ENCODE measurements around the gene ITGA3.

Gene ITGA3

GRCh38 chr17:50078430-50078829 lies 22.5 kb downstream of the ITGA3 start:
- Histone ChIP-seq H3K4me1 (ENCODE audit: control insufficient read depth, insufficient read depth, low read length, poor library complexity, severe bottlenecking) (no peaks in the 10 kb centered on the region), H3K36me3 (ENCODE audit: control insufficient read depth, insufficient read depth, low read length) (peaks cover 12% of the 10 kb centered on the region)
- DNase-seq = no peak

GRCh38 chr17:50079334-50080095 lies 23.6 kb downstream of the ITGA3 start:
- Histone ChIP-seq H3K27ac (ENCODE audit: insufficient read depth, low read length, poor library complexity, severe bottlenecking) (no peak overlapping the region), H3K4me1 (ENCODE audit: control insufficient read depth, insufficient read depth, low read length, poor library complexity, severe bottlenecking) (no peaks in the 10 kb centered on the region), H3K27me3 (replicated peaks; ENCODE audit: control insufficient read depth, insufficient read depth, low read length, poor library complexity, severe bottlenecking) (no peaks in the 10 kb centered on the region), H3K4me3 (ENCODE audit: insufficient read depth, low read depth, low read length, poor library complexity, severe bottlenecking) (no peak overlapping the region), H3K36me3 (ENCODE audit: control insufficient read depth, insufficient read depth, low read length) (peaks cover 12% of the 10 kb centered on the region), H3K9me3 (ENCODE audit: control insufficient read depth, low read length) (no peaks in the 10 kb centered on the region)
- no peak for DNase-seq

More at GRCh38 chr17:50078430-50078829, 22.5 kb downstream of the ITGA3 start:
- no peak overlapping the region for H3K4me3 ChIP-seq (ENCODE audit: insufficient read depth, low read depth, low read length, poor library complexity, severe bottlenecking)
- no peaks in the 10 kb centered on the region for H3K27me3 ChIP-seq (replicated peaks; ENCODE audit: control insufficient read depth, insufficient read depth, low read length, poor library complexity, severe bottlenecking)
- no peak overlapping the region for H3K27ac ChIP-seq (ENCODE audit: insufficient read depth, low read length, poor library complexity, severe bottlenecking)
- no peaks in the 10 kb centered on the region for H3K9me3 ChIP-seq (ENCODE audit: control insufficient read depth, low read length)

- Histone ChIP-seq H3K27me3 (replicated peaks; ENCODE audit: control insufficient read depth, insufficient read depth, low read length, poor library complexity, severe bottlenecking) (no peaks in the 10 kb centered on the region), H3K9me3 (ENCODE audit: control insufficient read depth, low read length) (no peaks in the 10 kb centered on the region), H3K4me1 (ENCODE audit: control insufficient read depth, insufficient read depth, low read length, poor library complexity, severe bottlenecking) (no peaks in the 10 kb centered on the region), H3K36me3 (ENCODE audit: control insufficient read depth, insufficient read depth, low read length) (peaks cover 12% of the 10 kb centered on the region), H3K27ac (ENCODE audit: insufficient read depth, low read length, poor library complexity, severe bottlenecking) (no peak overlapping the region), H3K4me3 (ENCODE audit: insufficient read depth, low read depth, low read length, poor library complexity, severe bottlenecking) (no peak overlapping the region)
- DNase-seq = no peak
These were observed 24.2 kb downstream of the ITGA3 start for GRCh38 chr17:50080096-50080480.

- Histone ChIP-seq H3K27ac (ENCODE audit: insufficient read depth, low read length, poor library complexity, severe bottlenecking) (no peak overlapping the region), H3K4me1 (ENCODE audit: control insufficient read depth, insufficient read depth, low read length, poor library complexity, severe bottlenecking) (no peaks in the 10 kb centered on the region), H3K4me3 (ENCODE audit: insufficient read depth, low read depth, low read length, poor library complexity, severe bottlenecking) (no peak overlapping the region), H3K9me3 (ENCODE audit: control insufficient read depth, low read length) (no peaks in the 10 kb centered on the region), H3K36me3 (ENCODE audit: control insufficient read depth, insufficient read depth, low read length) (peaks cover 12% of the 10 kb centered on the region), H3K27me3 (replicated peaks; ENCODE audit: control insufficient read depth, insufficient read depth, low read length, poor library complexity, severe bottlenecking) (no peaks in the 10 kb centered on the region)
- no peak for DNase-seq
These were observed 24.9 kb downstream of the ITGA3 start for GRCh38 chr17:50080827-50081226.

GRCh38 chr17:50081757-50082156 lies 25.8 kb downstream of the ITGA3 start:
- peaks cover 12% of the 10 kb centered on the region for H3K36me3 ChIP-seq (ENCODE audit: control insufficient read depth, insufficient read depth, low read length)
- DNase-seq = no peak

GRCh38 chr17:50087246-50087911 lies 31.5 kb downstream of the ITGA3 start:
- peak; percentile 47 to 62 (median 51) for DNase-seq
- Histone ChIP-seq H3K27me3 (replicated peaks; ENCODE audit: control insufficient read depth, insufficient read depth, low read length, poor library complexity, severe bottlenecking) (no peaks in the 10 kb centered on the region), H3K4me3 (ENCODE audit: insufficient read depth, low read depth, low read length, poor library complexity, severe bottlenecking) (no peak overlapping the region), H3K9me3 (ENCODE audit: control insufficient read depth, low read length) (no peaks in the 10 kb centered on the region), H3K27ac (ENCODE audit: insufficient read depth, low read length, poor library complexity, severe bottlenecking) (no peak overlapping the region), H3K36me3 (ENCODE audit: control insufficient read depth, insufficient read depth, low read length) (no peaks in the 10 kb centered on the region), H3K4me1 (ENCODE audit: control insufficient read depth, insufficient read depth, low read length, poor library complexity, severe bottlenecking) (no peaks in the 10 kb centered on the region)

More at GRCh38 chr17:50081757-50082156, 25.8 kb downstream of the ITGA3 start:
- H3K27me3 ChIP-seq (replicated peaks; ENCODE audit: control insufficient read depth, insufficient read depth, low read length, poor library complexity, severe bottlenecking) = no peaks in the 10 kb centered on the region
- no peaks in the 10 kb centered on the region for H3K9me3 ChIP-seq (ENCODE audit: control insufficient read depth, low read length)
- H3K4me3 ChIP-seq (ENCODE audit: insufficient read depth, low read depth, low read length, poor library complexity, severe bottlenecking) = no peak overlapping the region
- H3K4me1 ChIP-seq (ENCODE audit: control insufficient read depth, insufficient read depth, low read length, poor library complexity, severe bottlenecking) = no peaks in the 10 kb centered on the region
- no peak overlapping the region for H3K27ac ChIP-seq (ENCODE audit: insufficient read depth, low read length, poor library complexity, severe bottlenecking)

- H3K9me3 ChIP-seq (ENCODE audit: control insufficient read depth, low read length) = no peaks in the 10 kb centered on the region
- DNase-seq = no peak
- no peaks in the 10 kb centered on the region for H3K36me3 ChIP-seq (ENCODE audit: control insufficient read depth, insufficient read depth, low read length)
- H3K27me3 ChIP-seq (replicated peaks; ENCODE audit: control insufficient read depth, insufficient read depth, low read length, poor library complexity, severe bottlenecking) = no peaks in the 10 kb centered on the region
- no peak overlapping the region for H3K4me3 ChIP-seq (ENCODE audit: insufficient read depth, low read depth, low read length, poor library complexity, severe bottlenecking)
- no peak overlapping the region for H3K27ac ChIP-seq (ENCODE audit: insufficient read depth, low read length, poor library complexity, severe bottlenecking)
- no peaks in the 10 kb centered on the region for H3K4me1 ChIP-seq (ENCODE audit: control insufficient read depth, insufficient read depth, low read length, poor library complexity, severe bottlenecking)
These were observed 32.0 kb downstream of the ITGA3 start for GRCh38 chr17:50087912-50088405.

- Histone ChIP-seq H3K9me3 (ENCODE audit: control insufficient read depth, low read length) (no peaks in the 10 kb centered on the region), H3K36me3 (ENCODE audit: control insufficient read depth, insufficient read depth, low read length) (no peaks in the 10 kb centered on the region), H3K27me3 (replicated peaks; ENCODE audit: control insufficient read depth, insufficient read depth, low read length, poor library complexity, severe bottlenecking) (no peaks in the 10 kb centered on the region), H3K27ac (ENCODE audit: insufficient read depth, low read length, poor library complexity, severe bottlenecking) (no peak overlapping the region), H3K4me1 (ENCODE audit: control insufficient read depth, insufficient read depth, low read length, poor library complexity, severe bottlenecking) (no peaks in the 10 kb centered on the region), H3K4me3 (ENCODE audit: insufficient read depth, low read depth, low read length, poor library complexity, severe bottlenecking) (no peak overlapping the region)
- DNase-seq = no peak
These were observed 33.3 kb downstream of the ITGA3 start for GRCh38 chr17:50088952-50089825.

GRCh38 chr17:50090071-50090470 lies 34.2 kb downstream of the ITGA3 start:
- Histone ChIP-seq H3K36me3 (ENCODE audit: control insufficient read depth, insufficient read depth, low read length) (no peaks in the 10 kb centered on the region), H3K27me3 (replicated peaks; ENCODE audit: control insufficient read depth, insufficient read depth, low read length, poor library complexity, severe bottlenecking) (no peaks in the 10 kb centered on the region), H3K4me1 (ENCODE audit: control insufficient read depth, insufficient read depth, low read length, poor library complexity, severe bottlenecking) (no peaks in the 10 kb centered on the region), H3K27ac (ENCODE audit: insufficient read depth, low read length, poor library complexity, severe bottlenecking) (no peak overlapping the region), H3K9me3 (ENCODE audit: control insufficient read depth, low read length) (no peaks in the 10 kb centered on the region), H3K4me3 (ENCODE audit: insufficient read depth, low read depth, low read length, poor library complexity, severe bottlenecking) (no peak overlapping the region)
- DNase-seq = no peak
